MM.1S (cell line): Measurements from ENCODE around the gene XRCC5.

Experiments used
- EZH2 ChIP-seq: fragments of 300-600 bp; sonication (generic); optimal IDR thresholded peaks from 2 replicates; pipeline ENCODE3; 2017; ENCODE audit warnings: low read depth, mild to moderate bottlenecking, antibody characterized with exemption, low read length, mixed read lengths
- EZH2phosphoT487 ChIP-seq: fragments of 300-600 bp; sonication (generic); IDR thresholded peaks from 2 replicates; pipeline ENCODE4 v1.6.1; 2018; ENCODE audit warnings: antibody characterized with exemption, low read length
- TF ChIP-seq, protein P1 (sequence below): fragments of 300-600 bp; sonication (generic); IDR thresholded peaks from 2 replicates; pipeline ENCODE4 v1.5.1; 2016; ENCODE audit warnings: antibody characterized with exemption, low read length, mixed read lengths

DNA sequence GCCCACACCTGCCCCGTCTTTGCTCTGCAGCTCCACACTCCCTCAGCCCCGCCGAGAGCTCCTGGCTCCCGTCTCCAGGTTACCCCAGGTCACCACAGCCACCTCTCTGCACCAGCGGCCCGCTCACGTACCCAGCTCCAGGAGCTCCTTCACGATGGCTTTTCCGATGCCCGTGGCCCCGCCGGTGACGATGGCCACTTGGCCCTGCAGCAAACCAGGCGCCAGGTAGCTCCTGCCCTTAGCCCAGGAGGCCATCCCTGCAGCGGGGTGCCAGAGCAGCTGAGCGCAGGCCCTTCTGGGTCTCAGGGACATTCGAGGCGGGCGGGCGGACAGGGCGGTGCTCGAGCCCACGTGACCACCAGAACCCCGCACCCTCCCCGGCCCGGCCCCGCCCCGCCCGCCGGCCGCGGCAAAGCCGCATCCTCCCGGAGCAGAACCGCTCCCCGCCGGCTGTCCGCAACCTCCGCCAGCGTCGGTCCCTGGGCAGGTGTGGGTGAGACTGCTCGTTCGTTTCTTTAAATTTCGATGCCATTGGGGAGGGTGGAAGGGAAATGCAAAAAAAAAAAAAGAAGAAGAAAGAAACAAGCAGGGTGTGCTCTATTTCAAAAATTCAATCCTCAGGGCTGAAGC, 27.5 kb upstream of the XRCC5 start, which contains the start of the genes PECR and TMEM169:
- TF ChIP-seq, protein P1, sequence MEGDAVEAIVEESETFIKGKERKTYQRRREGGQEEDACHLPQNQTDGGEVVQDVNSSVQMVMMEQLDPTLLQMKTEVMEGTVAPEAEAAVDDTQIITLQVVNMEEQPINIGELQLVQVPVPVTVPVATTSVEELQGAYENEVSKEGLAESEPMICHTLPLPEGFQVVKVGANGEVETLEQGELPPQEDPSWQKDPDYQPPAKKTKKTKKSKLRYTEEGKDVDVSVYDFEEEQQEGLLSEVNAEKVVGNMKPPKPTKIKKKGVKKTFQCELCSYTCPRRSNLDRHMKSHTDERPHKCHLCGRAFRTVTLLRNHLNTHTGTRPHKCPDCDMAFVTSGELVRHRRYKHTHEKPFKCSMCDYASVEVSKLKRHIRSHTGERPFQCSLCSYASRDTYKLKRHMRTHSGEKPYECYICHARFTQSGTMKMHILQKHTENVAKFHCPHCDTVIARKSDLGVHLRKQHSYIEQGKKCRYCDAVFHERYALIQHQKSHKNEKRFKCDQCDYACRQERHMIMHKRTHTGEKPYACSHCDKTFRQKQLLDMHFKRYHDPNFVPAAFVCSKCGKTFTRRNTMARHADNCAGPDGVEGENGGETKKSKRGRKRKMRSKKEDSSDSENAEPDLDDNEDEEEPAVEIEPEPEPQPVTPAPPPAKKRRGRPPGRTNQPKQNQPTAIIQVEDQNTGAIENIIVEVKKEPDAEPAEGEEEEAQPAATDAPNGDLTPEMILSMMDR: no peak
- TF ChIP-seq EZH2phosphoT487 (no peak), EZH2 (no peak)
